Endothelial cell of umbilical vein (primary cell): ENCODE data around the gene GPR61. TPM values are rescaled to one million over a fixed set of nuclear protein-coding genes. Genes with fewer than 3 reads are reported as not detected.

ENCODE experiments used
- BruUV-seq: library from RNA; stranded (reverse); fragments of 400-500 nt; replicated peaks from 2 replicates; lab custom pipeline; 2021; lab: Mats Ljungman, UMichigan
- CTCF ChIA-PET: fragments of 300-600, 350-600 bp; sonication (Branson Sonifier 250); formaldehyde crosslinking; loops from one replicate; lab custom pipeline; 2021; ENCODE audit warnings: antibody characterized with exemption, inconsistent platforms; lab: Charles Lee
- POLR2A ChIA-PET: fragments of 300-600, 350-600 bp; sonication (Branson Sonifier 250); formaldehyde crosslinking; loops from one replicate; lab custom pipeline; 2021; ENCODE audit warnings: antibody characterized with exemption, inconsistent platforms; lab: Charles Lee
- DNase-seq: peaks from one replicate; pipeline ENCODE4 v3.0.0-alpha.2; 2011; ENCODE audit warnings: low read depth, low spot score
- FAIRE-seq: peaks from 2 replicates; lab custom pipeline; 2011; peaks lifted over from hg19 to GRCh38; lab: Jason Lieb, UNC
- H2AFZ ChIP-seq: 2 replicates; pipeline ENCODE4 v1.6.0; 2012; ENCODE audit warnings: low read depth, low read length, control low read depth, inconsistent platforms
- H3K27ac ChIP-seq: 2 replicates; pipeline ENCODE4 v1.5.1; 2011; ENCODE audit warnings: low read depth, mild to moderate bottlenecking, control low read depth, low read length, moderate library complexity; ENCODE audit not compliant: insufficient read depth
- H3K27me3 ChIP-seq, 2 experiments: 2 replicates each; pipeline versions ENCODE4 v1.6.0 to v1.6.1; 2011; ENCODE audit warnings: low read length in 2 of 2, mixed read lengths in 1 of 2; ENCODE audit not compliant: control insufficient read depth in 2 of 2, insufficient read depth in 2 of 2
- H3K36me3 ChIP-seq, 2 experiments: 2 replicates in 1 of 2; 3 replicates in 1 of 2; pipeline ENCODE4 v1.5.1; 2011; ENCODE audit warnings: low read length in 2 of 2, mild to moderate bottlenecking in 1 of 2, moderate library complexity in 1 of 2; ENCODE audit not compliant: control insufficient read depth in 2 of 2, insufficient read depth in 2 of 2; ENCODE audit errors: extremely low read depth in 1 of 2
- H3K4me1 ChIP-seq: 3 replicates; pipeline ENCODE4 v1.5.1; 2011; ENCODE audit warnings: mild to moderate bottlenecking, low read length; ENCODE audit not compliant: control insufficient read depth, insufficient read depth; ENCODE audit errors: extremely low read depth
- H3K4me2 ChIP-seq: 2 replicates; pipeline ENCODE4 v1.6.1; 2011; ENCODE audit warnings: low read length, control low read depth, mixed read lengths; ENCODE audit not compliant: insufficient read depth
- H3K4me3 ChIP-seq, 3 experiments: fragments of 200-600 bp in 1 of 3; sonication (generic), shearing (Covaris generic) in 1 of 3; replicated peaks in 1 of 3; 2 replicates each; pipeline ENCODE4 v1.5.1; 2011 to 2016; ENCODE audit warnings: control low read depth in 3 of 3, low read length in 3 of 3, mild to moderate bottlenecking in 2 of 3, inconsistent platforms in 1 of 3, low read depth in 1 of 3, moderate library complexity in 1 of 3; ENCODE audit not compliant: insufficient read depth in 1 of 3
- H3K79me2 ChIP-seq: 2 replicates; pipeline ENCODE4 v1.6.0; 2012; ENCODE audit warnings: low read length, inconsistent platforms; ENCODE audit not compliant: control insufficient read depth, insufficient read depth
- H3K9ac ChIP-seq: replicated peaks from 2 replicates; pipeline ENCODE3; 2011; ENCODE audit warnings: low read length, control low read depth; ENCODE audit not compliant: insufficient read depth; ENCODE audit errors: extremely low read depth
- H3K9me1 ChIP-seq: replicated peaks from 3 replicates; pipeline ENCODE4 v1.6.0; 2011; ENCODE audit warnings: mild to moderate bottlenecking, low read length; ENCODE audit not compliant: control insufficient read depth, insufficient read depth; ENCODE audit errors: extremely low read depth
- H3K9me3 ChIP-seq: replicated peaks from 2 replicates; pipeline ENCODE4 v1.5.1; 2012; ENCODE audit warnings: low read length, inconsistent platforms; ENCODE audit not compliant: control insufficient read depth, insufficient read depth
- H4K20me1 ChIP-seq: replicated peaks from 2 replicates; pipeline ENCODE3; 2011; ENCODE audit warnings: mild to moderate bottlenecking, low read length; ENCODE audit not compliant: control insufficient read depth, insufficient read depth; ENCODE audit errors: extremely low read depth
- EZH2 ChIP-seq: IDR thresholded peaks from 2 replicates; pipeline ENCODE4 v1.6.1; 2012; ENCODE audit warnings: borderline replicate concordance, low read depth, mild to moderate bottlenecking, moderate library complexity, low read length, inconsistent platforms; ENCODE audit not compliant: severe bottlenecking
- FOS ChIP-seq: IDR thresholded peaks from 2 replicates; pipeline ENCODE4 v1.6.1; 2011; ENCODE audit warnings: mild to moderate bottlenecking, low read length, moderate library complexity, borderline replicate concordance; ENCODE audit not compliant: insufficient read depth
- GATA2 ChIP-seq: IDR thresholded peaks from 2 replicates; pipeline ENCODE4 v1.7.0; 2011; ENCODE audit warnings: low read depth, mild to moderate bottlenecking, moderate library complexity, mixed read lengths, low read length; ENCODE audit not compliant: insufficient read length, insufficient read depth
- JUN ChIP-seq: IDR thresholded peaks from 2 replicates; pipeline ENCODE4 v1.6.1; 2011; ENCODE audit warnings: borderline replicate concordance, low read depth; ENCODE audit not compliant: insufficient read length, insufficient read depth
- MYC ChIP-seq: IDR thresholded peaks from one replicate; pipeline ENCODE4 v1.6.1; 2011; ENCODE audit warnings: mild to moderate bottlenecking, low read depth, low read length
- POLR2A ChIP-seq: IDR thresholded peaks from 2 replicates; pipeline ENCODE4 v1.6.1; 2012; ENCODE audit warnings: low read depth, mild to moderate bottlenecking, control low read depth, low read length
- POLR2AphosphoS5 ChIP-seq: IDR thresholded peaks from 2 replicates; pipeline ENCODE4 v1.6.1; 2012; ENCODE audit warnings: low read depth, mild to moderate bottlenecking, control low read depth, low read length, moderate library complexity; ENCODE audit not compliant: insufficient read depth
- dilution Hi-C: fragments of 300-500 bp; cut with MboI; formaldehyde crosslinking; loops from one replicate; pipeline ENCODE4 v1.15.0; 2019; ENCODE audit warnings: low sequenced_read_pairs; ENCODE audit not compliant: extremely low pct_ligation_motif_present
- intact Hi-C: fragments of 100-400 bp; cut with micrococcal nuclease; formaldehyde crosslinking; loops from one replicate; pipeline ENCODE4 v1.10.0; 2022
- polyA plus RNA-seq, 4 experiments: library from polyadenylated mRNA; depleted of rRNA in 3 of 4; stranded (reverse) in 3 of 4; unstranded in 1 of 4; fragments of >200 nt; gene quantifications; 2 replicates each; pipeline versions ENCODE4 v1.2.1 to v1.2.3, GENCODE V29; 2011 to 2012; ENCODE audit warnings: missing spikeins in 1 of 4
- total RNA-seq: library from RNA; stranded (reverse); gene quantifications from 2 replicates; pipeline ENCODE4 v1.2.3, GENCODE V29; 2021
- TF ChIP-seq, protein P1 (sequence below): IDR thresholded peaks from 2 replicates; pipeline ENCODE4 v1.6.1; 2011; ENCODE audit not compliant: insufficient read depth, insufficient read length
- TF ChIP-seq, protein P2 (sequence below), 2 donors: IDR thresholded peaks; 1 replicate in 1 of 2; 2 replicates in 1 of 2; pipeline ENCODE4 v1.5.1; 2011; ENCODE audit warnings: low read length in 2 of 2, mild to moderate bottlenecking in 2 of 2, moderate library complexity in 2 of 2, control low read depth in 1 of 2, inconsistent platforms in 1 of 2, low read depth in 1 of 2; ENCODE audit not compliant: insufficient read depth in 1 of 2; ENCODE audit errors: extremely low read depth in 1 of 2

GPR61 gene
- total and polyA plus RNA-seq, 2 donors (not counting 3 experiments of a cell fraction or from before 2014, with no cell fraction given): not detected

DNA sequence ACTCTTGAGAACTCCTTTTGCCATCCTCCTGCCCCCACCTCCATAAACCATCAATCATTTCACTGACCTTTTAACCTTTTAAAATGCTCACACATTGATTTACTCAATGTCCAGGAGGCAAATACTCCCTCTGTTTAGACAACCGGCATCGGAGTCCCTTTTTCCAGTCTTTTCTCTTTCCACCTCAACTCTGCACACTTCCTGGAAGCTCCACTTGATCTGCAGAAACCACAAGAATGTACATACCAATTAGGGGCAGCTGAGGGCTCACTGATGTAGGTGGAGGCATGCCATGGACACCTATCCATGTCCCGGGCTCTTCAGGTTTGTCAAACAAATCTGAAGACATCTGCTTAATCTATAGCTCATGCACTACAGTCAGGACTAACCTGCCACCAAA is 24.8 kb upstream of the GPR61 start:
- Histone ChIP-seq H3K9me3 (no peaks in the 10 kb centered on the region), H3K27ac (no peak overlapping the region), H4K20me1 (no peaks in the 10 kb centered on the region), H3K4me2 (no peak overlapping the region), H3K36me3 (no peaks in the 10 kb centered on the region), H3K4me3 (no peak overlapping the region), H3K9me1 (no peaks in the 10 kb centered on the region), H3K4me1 (peaks cover 5% of the 10 kb centered on the region), H3K27me3 (peaks cover 10 to 20% of the 10 kb centered on the region in 2 experiments), H2AFZ (no peak overlapping the region), H3K79me2 (no peaks in the 10 kb centered on the region), H3K9ac (no peak overlapping the region)
- dilution Hi-C loops: no loop called here
- no peak for TF ChIP-seq FOS
- TF ChIP-seq, protein P1, sequence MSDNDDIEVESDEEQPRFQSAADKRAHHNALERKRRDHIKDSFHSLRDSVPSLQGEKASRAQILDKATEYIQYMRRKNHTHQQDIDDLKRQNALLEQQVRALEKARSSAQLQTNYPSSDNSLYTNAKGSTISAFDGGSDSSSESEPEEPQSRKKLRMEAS: no peak
- TF ChIP-seq EZH2: no peak
- no peak for TF ChIP-seq JUN
- TF ChIP-seq POLR2AphosphoS5: no peak
- no peak for TF ChIP-seq MYC
- no peak for TF ChIP-seq GATA2
- TF ChIP-seq, protein P2, sequence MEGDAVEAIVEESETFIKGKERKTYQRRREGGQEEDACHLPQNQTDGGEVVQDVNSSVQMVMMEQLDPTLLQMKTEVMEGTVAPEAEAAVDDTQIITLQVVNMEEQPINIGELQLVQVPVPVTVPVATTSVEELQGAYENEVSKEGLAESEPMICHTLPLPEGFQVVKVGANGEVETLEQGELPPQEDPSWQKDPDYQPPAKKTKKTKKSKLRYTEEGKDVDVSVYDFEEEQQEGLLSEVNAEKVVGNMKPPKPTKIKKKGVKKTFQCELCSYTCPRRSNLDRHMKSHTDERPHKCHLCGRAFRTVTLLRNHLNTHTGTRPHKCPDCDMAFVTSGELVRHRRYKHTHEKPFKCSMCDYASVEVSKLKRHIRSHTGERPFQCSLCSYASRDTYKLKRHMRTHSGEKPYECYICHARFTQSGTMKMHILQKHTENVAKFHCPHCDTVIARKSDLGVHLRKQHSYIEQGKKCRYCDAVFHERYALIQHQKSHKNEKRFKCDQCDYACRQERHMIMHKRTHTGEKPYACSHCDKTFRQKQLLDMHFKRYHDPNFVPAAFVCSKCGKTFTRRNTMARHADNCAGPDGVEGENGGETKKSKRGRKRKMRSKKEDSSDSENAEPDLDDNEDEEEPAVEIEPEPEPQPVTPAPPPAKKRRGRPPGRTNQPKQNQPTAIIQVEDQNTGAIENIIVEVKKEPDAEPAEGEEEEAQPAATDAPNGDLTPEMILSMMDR (IDR thresholded peaks at IDR 0.05; ENCODE audit: extremely low read depth in 1 of 2, insufficient read depth in 1 of 2, low read depth in 1 of 2, low read length in 2 of 2): no peak
- TF ChIP-seq POLR2A: no peak
- no peak for DNase-seq
- ChIA-PET POLR2A (no interaction called here), CTCF (interaction anchor here (1.2 to 3.2 kb wide), 7 partner anchors 11 to 22 kb away, joined by 4 to 18 read pairs (median 7); partner anchors contain the start of gene CYB561D1)
- intact Hi-C loops: no loop called here
- FAIRE-seq: no peak
- no TSS peak for BruUV-seq
